T-helper 9 cell (primary cell): ENCODE results near the gene MTIF2.
"Not testable (repeated sequence)": the region's sequence is repeated elsewhere in the genome, so short reads cannot be mapped to it uniquely, and the experiment has no call there.

Experiments used
- DNase-seq: peaks from one replicate; pipeline ENCODE4 v3.0.0-alpha.2; 2020

Gene MTIF2

DNA sequence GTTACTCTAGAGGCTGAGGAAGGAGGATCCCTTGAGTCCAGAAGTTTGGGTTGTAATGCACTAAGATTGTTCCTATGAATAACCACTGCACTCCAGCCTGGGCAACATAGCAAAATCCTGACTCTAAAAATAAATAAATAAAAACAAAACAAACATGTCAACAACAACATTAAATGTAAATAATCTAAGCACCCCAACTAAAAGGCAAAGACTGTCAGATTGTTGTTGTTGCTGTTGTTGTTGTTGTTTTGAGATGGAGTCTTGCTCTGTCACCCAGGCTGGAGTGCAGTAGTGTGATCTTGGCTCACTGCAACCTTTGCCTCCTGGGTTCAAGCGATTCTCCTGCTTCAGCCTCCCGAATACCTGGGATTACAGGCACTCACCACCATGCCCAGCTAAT lies 77.1 kb downstream of the MTIF2 start:
- not testable (repeated sequence) for DNase-seq

DNA sequence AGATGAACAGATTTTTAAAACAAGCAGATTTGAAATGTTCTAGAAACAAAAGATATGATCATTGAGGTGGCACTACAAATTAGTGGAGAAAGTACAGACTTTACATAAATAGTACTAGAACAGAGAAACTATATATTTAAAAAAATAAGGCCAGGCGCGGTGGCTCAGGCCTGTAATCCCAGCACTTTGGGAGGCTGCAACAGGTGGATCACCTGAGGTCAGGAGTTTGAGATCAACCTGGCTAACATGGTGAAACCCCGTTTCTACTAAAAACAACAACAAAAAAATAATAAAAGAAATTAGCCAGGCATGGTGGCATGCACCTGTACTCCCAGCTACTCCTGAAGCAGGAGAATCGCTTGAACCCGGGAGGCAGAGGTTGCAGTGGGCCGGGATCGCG lies 82.2 kb downstream of the MTIF2 start:
- not testable (repeated sequence) for DNase-seq
